Kidney epithelial cell (primary cell): ENCODE results near the gene MUC2. TPM values are rescaled to one million over a fixed set of nuclear protein-coding genes. Genes with fewer than 3 reads are reported as not detected.

Source experiments
- DNase-seq: peaks from one replicate; pipeline ENCODE4 v3.0.0-alpha.2; 2010; ENCODE audit warnings: low read depth
- H3K27me3 ChIP-seq: 2 replicates; pipeline ENCODE4 v1.6.0; 2011; ENCODE audit warnings: low read length; ENCODE audit not compliant: control insufficient read depth, insufficient read depth
- H3K36me3 ChIP-seq: 2 replicates; pipeline ENCODE4 v1.5.1; 2011; ENCODE audit warnings: low read length; ENCODE audit not compliant: control insufficient read depth, insufficient read depth
- H3K4me3 ChIP-seq: 2 replicates; pipeline ENCODE4 v1.5.1; 2011; ENCODE audit warnings: low read depth, mild to moderate bottlenecking, control low read depth, low read length
- total RNA-seq: library from RNA; depleted of rRNA; stranded (reverse); fragments of >200 nt; gene quantifications from 2 replicates; pipeline ENCODE4 v1.2.3, GENCODE V29; 2015
- TF ChIP-seq, protein P1 (sequence below): IDR thresholded peaks from 2 replicates; pipeline ENCODE4 v1.5.1; 2011; ENCODE audit warnings: mild to moderate bottlenecking, moderate library complexity, low read length, control low read depth, inconsistent platforms; ENCODE audit not compliant: insufficient read depth, poor library complexity, severe bottlenecking

Gene MUC2
- total RNA-seq, 1 donor from 2014 or later, result not detected

DNA sequence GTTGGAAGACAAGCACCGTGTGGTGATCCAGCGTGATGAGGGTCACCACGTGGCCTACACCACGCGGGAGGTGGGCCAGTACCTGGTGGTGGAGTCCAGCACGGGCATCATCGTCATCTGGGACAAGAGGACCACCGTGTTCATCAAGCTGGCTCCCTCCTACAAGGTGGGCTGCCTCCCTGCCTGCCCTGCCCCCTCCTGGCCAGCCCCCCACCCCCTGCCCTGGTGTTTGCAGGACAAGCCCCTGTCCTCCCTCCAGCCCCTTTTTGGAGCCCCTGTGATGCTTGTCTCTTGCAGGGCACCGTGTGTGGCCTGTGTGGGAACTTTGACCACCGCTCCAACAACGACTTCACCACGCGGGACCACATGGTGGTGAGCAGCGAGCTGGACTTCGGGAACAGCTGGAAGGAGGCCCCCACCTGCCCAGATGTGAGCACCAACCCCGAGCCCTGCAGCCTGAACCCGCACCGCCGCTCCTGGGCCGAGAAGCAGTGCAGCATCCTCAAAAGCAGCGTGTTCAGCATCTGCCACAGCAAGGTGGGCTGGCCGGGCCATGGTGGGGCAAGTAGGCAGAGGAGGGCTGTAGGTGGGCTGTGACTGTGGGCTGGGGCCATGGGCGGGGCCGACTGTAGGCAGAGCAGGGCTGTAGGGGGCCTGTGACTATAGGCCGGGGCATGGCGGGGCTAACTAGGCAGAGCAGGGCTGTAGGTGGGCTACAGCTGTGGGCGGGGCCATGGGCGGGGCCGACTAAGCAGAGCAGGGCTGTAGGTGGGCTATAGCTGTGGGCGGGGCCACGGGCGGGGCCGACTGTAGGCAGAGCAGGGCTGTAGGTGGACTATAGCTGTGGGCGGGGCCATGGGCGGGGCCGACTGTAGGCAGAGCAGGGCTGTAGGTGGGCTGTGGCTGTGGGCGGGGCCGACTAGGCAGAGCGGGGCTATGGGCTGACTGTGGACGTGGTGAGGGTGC, 13.6 kb downstream of the MUC2 start:
- peaks cover 2% of the 10 kb centered on the region for H3K27me3 ChIP-seq
- DNase-seq, result no peak
- H3K36me3 ChIP-seq, result no peaks in the 10 kb centered on the region
- TF ChIP-seq, protein P1, sequence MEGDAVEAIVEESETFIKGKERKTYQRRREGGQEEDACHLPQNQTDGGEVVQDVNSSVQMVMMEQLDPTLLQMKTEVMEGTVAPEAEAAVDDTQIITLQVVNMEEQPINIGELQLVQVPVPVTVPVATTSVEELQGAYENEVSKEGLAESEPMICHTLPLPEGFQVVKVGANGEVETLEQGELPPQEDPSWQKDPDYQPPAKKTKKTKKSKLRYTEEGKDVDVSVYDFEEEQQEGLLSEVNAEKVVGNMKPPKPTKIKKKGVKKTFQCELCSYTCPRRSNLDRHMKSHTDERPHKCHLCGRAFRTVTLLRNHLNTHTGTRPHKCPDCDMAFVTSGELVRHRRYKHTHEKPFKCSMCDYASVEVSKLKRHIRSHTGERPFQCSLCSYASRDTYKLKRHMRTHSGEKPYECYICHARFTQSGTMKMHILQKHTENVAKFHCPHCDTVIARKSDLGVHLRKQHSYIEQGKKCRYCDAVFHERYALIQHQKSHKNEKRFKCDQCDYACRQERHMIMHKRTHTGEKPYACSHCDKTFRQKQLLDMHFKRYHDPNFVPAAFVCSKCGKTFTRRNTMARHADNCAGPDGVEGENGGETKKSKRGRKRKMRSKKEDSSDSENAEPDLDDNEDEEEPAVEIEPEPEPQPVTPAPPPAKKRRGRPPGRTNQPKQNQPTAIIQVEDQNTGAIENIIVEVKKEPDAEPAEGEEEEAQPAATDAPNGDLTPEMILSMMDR, result no peak
- no peak overlapping the region for H3K4me3 ChIP-seq

DNA sequence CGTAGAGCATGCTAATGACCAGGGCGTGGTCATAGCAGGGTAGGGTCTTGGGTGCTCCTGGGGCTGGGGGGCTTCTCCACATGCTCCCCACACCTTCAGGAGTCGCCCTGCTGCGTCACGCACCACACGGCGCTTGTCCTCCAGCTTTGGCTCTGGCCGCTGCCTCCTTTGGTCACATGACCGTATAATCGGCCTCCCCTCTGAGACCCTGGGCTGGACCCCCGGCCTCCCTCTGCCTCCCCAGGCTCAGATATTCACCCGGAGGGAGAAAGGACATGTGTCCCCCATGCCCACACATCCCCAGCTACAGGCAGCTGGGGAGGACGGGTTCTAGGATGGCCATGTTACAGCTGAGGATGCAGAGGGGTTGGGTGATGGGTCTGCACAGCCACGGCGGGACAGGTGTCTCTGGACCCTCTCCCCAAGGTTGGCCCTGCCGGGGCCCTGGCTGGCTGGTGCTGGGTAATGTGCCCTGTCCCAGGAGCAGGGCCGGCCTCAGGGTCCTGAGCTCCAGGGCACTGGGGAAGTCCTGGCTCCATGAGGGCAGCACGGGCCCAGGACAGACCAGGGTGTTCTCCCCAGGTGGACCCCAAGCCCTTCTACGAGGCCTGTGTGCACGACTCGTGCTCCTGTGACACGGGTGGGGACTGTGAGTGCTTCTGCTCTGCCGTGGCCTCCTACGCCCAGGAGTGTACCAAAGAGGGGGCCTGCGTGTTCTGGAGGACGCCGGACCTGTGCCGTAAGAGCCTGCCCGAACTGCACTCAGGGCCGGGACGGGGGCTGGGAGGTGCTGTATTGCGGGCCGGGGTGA, 14.5 kb downstream of the MUC2 start:
- TF ChIP-seq, protein P1, result no peak
- H3K36me3 ChIP-seq, result no peaks in the 10 kb centered on the region

DNA sequence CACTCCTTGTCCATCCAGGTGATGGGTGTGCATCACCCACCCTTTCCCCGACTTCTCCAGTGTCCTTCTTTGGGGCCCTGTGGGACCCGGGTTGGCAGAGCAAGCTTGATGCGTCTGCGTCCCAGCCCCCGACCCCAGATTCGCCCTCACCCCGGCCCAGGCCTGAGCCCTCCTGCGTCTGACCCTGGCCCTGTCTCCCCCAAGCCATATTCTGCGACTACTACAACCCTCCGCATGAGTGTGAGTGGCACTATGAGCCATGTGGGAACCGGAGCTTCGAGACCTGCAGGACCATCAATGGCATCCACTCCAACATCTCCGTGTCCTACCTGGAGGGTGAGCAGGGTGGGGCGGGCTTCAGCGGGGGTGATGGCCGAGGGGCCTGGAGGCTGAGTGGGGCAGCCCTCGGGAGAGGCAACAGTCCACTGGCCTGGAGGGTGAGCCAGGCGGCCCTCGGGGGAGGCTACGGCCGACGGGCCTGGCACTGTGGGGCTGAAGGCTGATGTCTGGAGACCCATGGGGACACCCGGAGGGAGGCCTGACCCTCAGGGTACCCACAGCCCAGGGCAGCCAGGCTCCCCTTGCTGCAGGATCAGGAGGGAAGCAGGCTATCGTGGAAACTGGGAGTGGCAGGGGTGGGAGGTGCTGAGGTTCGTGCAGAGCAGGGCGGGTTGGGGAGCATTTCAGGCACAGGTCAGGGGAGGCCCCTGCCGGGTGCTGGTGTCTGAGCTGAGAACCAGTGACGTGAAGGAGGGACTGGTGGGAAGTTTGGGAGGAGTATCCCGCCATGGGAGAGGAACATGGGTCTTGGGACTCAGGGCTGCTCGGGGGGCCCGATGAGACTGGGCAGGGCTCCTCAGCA, 15.3 kb downstream of the MUC2 start:
- H3K27me3 ChIP-seq, result no peaks in the 10 kb centered on the region
- DNase-seq, result no peak
- TF ChIP-seq, protein P1, result no peak
- no peak overlapping the region for H3K4me3 ChIP-seq
- no peaks in the 10 kb centered on the region for H3K36me3 ChIP-seq

More for the DNA sequence above, 14.5 kb downstream of the MUC2 start:
- H3K4me3 ChIP-seq, result no peak overlapping the region
- peaks cover 2% of the 10 kb centered on the region for H3K27me3 ChIP-seq
- no peak for DNase-seq

DNA sequence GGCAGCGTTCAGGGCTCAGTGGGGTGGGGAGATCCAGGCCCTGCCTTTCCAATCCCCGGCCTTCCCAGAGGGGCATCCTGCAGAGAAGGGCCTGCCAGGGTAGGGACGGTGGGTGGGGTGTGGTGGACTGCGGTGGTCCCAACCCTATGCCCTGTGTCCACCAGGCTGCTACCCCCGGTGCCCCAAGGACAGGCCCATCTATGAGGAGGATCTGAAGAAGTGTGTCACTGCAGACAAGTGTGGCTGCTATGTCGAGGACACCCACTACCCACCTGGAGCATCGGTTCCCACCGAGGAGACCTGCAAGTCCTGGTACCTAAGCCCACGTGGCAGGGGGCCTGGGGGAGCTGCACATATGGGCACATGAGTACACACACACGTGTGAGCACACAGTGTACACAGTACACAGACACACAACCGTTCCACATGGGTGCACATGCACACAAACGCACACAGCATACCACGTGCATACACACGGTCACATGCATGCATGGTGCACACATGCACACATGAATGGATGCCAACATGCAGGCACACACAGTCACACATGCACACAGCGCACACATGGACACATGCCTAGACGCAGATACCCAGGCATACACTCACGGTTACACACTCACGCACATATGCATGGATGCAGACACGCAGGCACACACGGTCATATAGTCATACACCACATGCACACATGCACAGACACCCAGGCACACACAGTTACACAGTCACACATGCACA, 16.1 kb downstream of the MUC2 start:
- no peaks in the 10 kb centered on the region for H3K27me3 ChIP-seq
- no peak for DNase-seq
- no peak overlapping the region for H3K4me3 ChIP-seq
- H3K36me3 ChIP-seq, result no peaks in the 10 kb centered on the region
- TF ChIP-seq, protein P1, result no peak
